ENCODE data around the gene BCR.

GRCh38 chr22:23200898-23201297 is 20.6 kb downstream of the BCR start:
- TF ChIP-seq MYBL2 (CRISPR knock-in tag; IDR thresholded peaks at IDR 0.05) (no peak), CTCF (IDR thresholded peaks at IDR 0.05) (no peak), ZNF281 (CRISPR knock-in tag; IDR thresholded peaks at IDR 0.05) (no peak)

All from WTC11 (cell line).